ENCODE data around the gene PIK3R1.
A peak's percentile ranks its signal among the peaks of the same experiment; 100 is the strongest.
"Not testable (repeated sequence)": the region's sequence is repeated elsewhere in the genome, so short reads cannot be mapped to it uniquely, and the experiment has no call there.

PIK3R1 gene

GRCh38 chr5:68193481-68194036 lies 22.0 kb upstream of the PIK3R1 start:
- DNase-seq (ENCODE audit: low read depth): no peak

GRCh38 chr5:68194386-68194785 lies 21.2 kb upstream of the PIK3R1 start:
- DNase-seq (ENCODE audit: low read depth): no peak

- DNase-seq (ENCODE audit: low read depth): no peak
These were observed 20.4 kb upstream of the PIK3R1 start for GRCh38 chr5:68195137-68195536.

GRCh38 chr5:68196876-68197275 lies 18.7 kb upstream of the PIK3R1 start:
- no peak for DNase-seq (ENCODE audit: low read depth)

- no peak for DNase-seq (ENCODE audit: low read depth)
These were observed 15.3 kb upstream of the PIK3R1 start for GRCh38 chr5:68200288-68200687.

- DNase-seq (ENCODE audit: low read depth): not testable (repeated sequence)
These were observed 4.9 kb upstream of the PIK3R1 start for GRCh38 chr5:68210654-68211053.

GRCh38 chr5:68214482-68215207 lies 911 bp upstream of the PIK3R1 start:
- no peak for DNase-seq (ENCODE audit: low read depth)

GRCh38 chr5:68215898-68216244 lies 315 bp downstream of the PIK3R1 start:
- DNase-seq (ENCODE audit: low read depth): no peak

GRCh38 chr5:68216245-68217046 lies 890 bp downstream of the PIK3R1 start:
- no peak for DNase-seq (ENCODE audit: low read depth)

GRCh38 chr5:68217047-68217355 lies 1.4 kb downstream of the PIK3R1 start:
- no peak for DNase-seq (ENCODE audit: low read depth)

GRCh38 chr5:68217528-68217927 lies 2.0 kb downstream of the PIK3R1 start:
- DNase-seq (ENCODE audit: low read depth): no peak

GRCh38 chr5:68219161-68219816 lies 3.7 kb downstream of the PIK3R1 start:
- no peak for DNase-seq (ENCODE audit: low read depth)

- DNase-seq (ENCODE audit: low read depth): no peak
These were observed 4.7 kb downstream of the PIK3R1 start for GRCh38 chr5:68220260-68220659.

GRCh38 chr5:68220914-68221313 lies 5.4 kb downstream of the PIK3R1 start:
- DNase-seq (ENCODE audit: low read depth): no peak

- no peak for DNase-seq (ENCODE audit: low read depth)
These were observed 5.9 kb downstream of the PIK3R1 start for GRCh38 chr5:68221488-68221887.

- no peak for DNase-seq (ENCODE audit: low read depth)
These were observed 6.8 kb downstream of the PIK3R1 start for GRCh38 chr5:68222310-68222709.

- no peak for DNase-seq (ENCODE audit: low read depth)
These were observed 7.3 kb downstream of the PIK3R1 start for GRCh38 chr5:68222824-68223354.

GRCh38 chr5:68223904-68224303 lies 8.3 kb downstream of the PIK3R1 start:
- no peak for DNase-seq (ENCODE audit: low read depth)

- DNase-seq (ENCODE audit: low read depth): peak; percentile 33
These were observed 9.1 kb downstream of the PIK3R1 start for GRCh38 chr5:68224509-68225187.

- peak; percentile 87 for DNase-seq (ENCODE audit: low read depth)
These were observed 9.8 kb downstream of the PIK3R1 start for GRCh38 chr5:68225188-68225910.

- no peak for DNase-seq (ENCODE audit: low read depth)
These were observed 10.5 kb downstream of the PIK3R1 start for GRCh38 chr5:68225911-68226545.

Measured in fibroblast of the conjunctiva (primary cell).